ENCODE measurements around the gene REG1B. TPM values are rescaled to one million over a fixed set of nuclear protein-coding genes. Genes with fewer than 3 reads are reported as not detected.

Gene REG1B, protein sequence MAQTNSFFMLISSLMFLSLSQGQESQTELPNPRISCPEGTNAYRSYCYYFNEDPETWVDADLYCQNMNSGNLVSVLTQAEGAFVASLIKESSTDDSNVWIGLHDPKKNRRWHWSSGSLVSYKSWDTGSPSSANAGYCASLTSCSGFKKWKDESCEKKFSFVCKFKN
- total RNA-seq = 1 to 10 TPM in 1 of 4 donors, not detected in 3; 1.4 TPM

- no peak within 1 kb of the TSS for H3K4me3 ChIP-seq
- H3K27ac ChIP-seq = no peak within 1 kb of the TSS
- no peaks in the 10 kb centered on the region for H3K9me3 ChIP-seq
- no peak for ATAC-seq
- no peaks in the 10 kb centered on the region for H3K27me3 ChIP-seq
- TF ChIP-seq POLR2A (IDR thresholded peaks at IDR 0.05) = no peak
- no peak for TF ChIP-seq CTCF (IDR thresholded peaks at IDR 0.05 in 4 of 5, conservative IDR thresholded peaks at IDR 0.05 in 1 of 5)
- no peaks in the 10 kb centered on the region for H3K36me3 ChIP-seq
- no peak for DNase-seq
- in situ Hi-C loops (cut with MboI; ENCODE audit: low sequenced_read_pairs in 4 of 4) (no loop called here), intact Hi-C loops (cut with DNase I; ENCODE audit: low total_unique reads) (no loop called here)
- no peaks in the 10 kb centered on the region for H3K4me1 ChIP-seq
These were observed at the start of gene REG1B for GRCh38 chr2:79087785-79088364. REG1B (minus strand) TSS chr2:79087993; CDS start chr2:79087612, 381 bp downstream.

DNA sequence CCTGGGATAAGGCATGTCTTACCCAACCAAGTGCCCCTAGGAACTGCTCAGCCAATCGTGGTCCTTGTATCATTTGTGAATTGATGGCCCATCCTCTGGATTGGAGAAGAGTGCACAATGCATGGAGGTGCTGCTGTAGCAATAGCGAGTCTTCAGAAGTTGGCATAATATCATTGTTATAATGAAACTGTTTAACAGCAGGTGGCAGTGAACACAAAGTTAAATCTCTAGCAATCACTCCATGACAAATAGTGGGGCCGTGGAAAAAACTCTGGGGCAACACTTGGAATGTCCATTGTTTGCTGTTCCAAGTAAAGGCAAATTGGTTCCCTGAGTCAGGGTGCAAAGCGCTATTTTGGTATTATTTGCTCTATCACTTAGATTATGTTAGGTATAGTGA, 43.9 kb upstream of the REG1B start:
- H3K4me3 ChIP-seq = no peak overlapping the region
- DNase-seq = no peak
- TF ChIP-seq POLR2A (IDR thresholded peaks at IDR 0.05) (no peak), CTCF (IDR thresholded peaks at IDR 0.05 in 4 of 5, conservative IDR thresholded peaks at IDR 0.05 in 1 of 5) (no peak)
- no peaks in the 10 kb centered on the region for H3K4me1 ChIP-seq
- intact Hi-C loops (cut with DNase I; ENCODE audit: low total_unique reads) (no loop called here), in situ Hi-C loops (cut with MboI; ENCODE audit: low sequenced_read_pairs in 4 of 4) (no loop called here)
- no peak for ATAC-seq
- no peak overlapping the region for H3K27ac ChIP-seq
- H3K36me3 ChIP-seq = no peaks in the 10 kb centered on the region
- no peaks in the 10 kb centered on the region for H3K9me3 ChIP-seq
- H3K27me3 ChIP-seq = no peaks in the 10 kb centered on the region

DNA sequence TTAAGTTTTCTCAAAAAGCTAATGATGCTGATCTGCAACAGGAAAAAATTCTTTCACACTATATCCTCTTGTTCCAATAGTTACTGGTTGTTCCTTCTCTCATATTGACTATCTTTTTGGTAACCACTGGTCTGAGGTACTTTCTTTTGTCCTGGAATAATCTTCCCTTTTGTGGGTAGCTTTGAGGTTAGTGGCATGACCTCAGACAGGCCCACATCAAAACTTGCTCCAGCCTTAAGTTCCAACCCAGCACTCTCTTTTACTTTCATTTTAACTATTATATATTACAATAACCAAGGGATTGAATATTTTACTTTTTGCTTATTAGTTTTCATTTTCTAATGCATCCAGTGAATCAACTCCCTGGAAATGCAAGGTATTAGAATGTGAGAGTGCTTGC, 42.0 kb upstream of the REG1B start:
- in situ Hi-C loops (cut with MboI; ENCODE audit: low sequenced_read_pairs in 4 of 4) = no loop called here
- H3K27me3 ChIP-seq = no peaks in the 10 kb centered on the region
- ATAC-seq (no peak), DNase-seq (no peak)
- no peaks in the 10 kb centered on the region for H3K36me3 ChIP-seq
- intact Hi-C loops (cut with DNase I; ENCODE audit: low total_unique reads) = no loop called here
- no peaks in the 10 kb centered on the region for H3K4me1 ChIP-seq
- H3K9me3 ChIP-seq = no peaks in the 10 kb centered on the region
- no peak overlapping the region for H3K27ac ChIP-seq
- no peak for TF ChIP-seq CTCF (IDR thresholded peaks at IDR 0.05 in 4 of 5, conservative IDR thresholded peaks at IDR 0.05 in 1 of 5)
- TF ChIP-seq POLR2A (IDR thresholded peaks at IDR 0.05) = no peak
- no peak overlapping the region for H3K4me3 ChIP-seq

GRCh38 chr2:79129260-79129659, 41.5 kb upstream of the REG1B start:
- Histone ChIP-seq H3K9me3 (no peaks in the 10 kb centered on the region), H3K36me3 (no peaks in the 10 kb centered on the region), H3K27ac (no peak overlapping the region), H3K4me1 (no peaks in the 10 kb centered on the region), H3K4me3 (no peak overlapping the region), H3K27me3 (no peaks in the 10 kb centered on the region)
- in situ Hi-C loops (cut with MboI; ENCODE audit: low sequenced_read_pairs in 4 of 4) (no loop called here), intact Hi-C loops (cut with DNase I; ENCODE audit: low total_unique reads) (no loop called here)
- TF ChIP-seq POLR2A (IDR thresholded peaks at IDR 0.05) (no peak), CTCF (IDR thresholded peaks at IDR 0.05 in 4 of 5, conservative IDR thresholded peaks at IDR 0.05 in 1 of 5) (no peak)
- DNase-seq (no peak), ATAC-seq (no peak)

DNA sequence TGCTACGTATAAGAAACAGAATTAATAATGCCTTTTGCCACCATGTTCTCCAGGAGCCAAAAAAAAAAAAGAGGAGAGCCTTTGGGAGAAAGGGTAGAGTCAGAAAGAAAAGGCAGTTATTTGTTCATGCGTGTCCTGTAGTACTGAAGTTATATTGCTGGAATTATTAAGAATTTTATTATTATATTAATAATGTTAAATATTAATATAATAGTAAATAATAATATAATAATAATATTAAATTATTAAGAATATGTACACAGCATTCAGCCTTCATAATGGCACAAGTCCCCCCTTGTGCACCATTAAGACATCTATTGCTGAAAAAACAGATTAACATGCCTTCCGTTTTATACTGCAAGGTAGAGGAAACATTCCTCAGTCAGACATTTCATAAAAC, 40.6 kb upstream of the REG1B start:
- H3K27me3 ChIP-seq = no peaks in the 10 kb centered on the region
- no peak overlapping the region for H3K27ac ChIP-seq
- DNase-seq = no peak
- intact Hi-C loops (cut with DNase I; ENCODE audit: low total_unique reads) (no loop called here), in situ Hi-C loops (cut with MboI; ENCODE audit: low sequenced_read_pairs in 4 of 4) (no loop called here)
- H3K9me3 ChIP-seq = no peaks in the 10 kb centered on the region
- H3K4me3 ChIP-seq = no peak overlapping the region
- no peak for ATAC-seq
- TF ChIP-seq CTCF (IDR thresholded peaks at IDR 0.05 in 4 of 5, conservative IDR thresholded peaks at IDR 0.05 in 1 of 5) (no peak), POLR2A (IDR thresholded peaks at IDR 0.05) (no peak)
- no peaks in the 10 kb centered on the region for H3K36me3 ChIP-seq
- no peaks in the 10 kb centered on the region for H3K4me1 ChIP-seq
